Endodermal cell (in vitro differentiated cells): ENCODE results near the gene NPSR1. TPM values are rescaled to one million over a fixed set of nuclear protein-coding genes. Genes with fewer than 3 reads are reported as not detected.
"Not testable (repeated sequence)": the region's sequence is repeated elsewhere in the genome, so short reads cannot be mapped to it uniquely, and the experiment has no call there.

ENCODE experiments used
- DNase-seq: peaks from one replicate; pipeline ENCODE4 v3.0.0-alpha.2; 2017
- H3K27ac ChIP-seq: 2 replicates; pipeline ENCODE4 v1.5.1; 2013; ENCODE audit warnings: mild to moderate bottlenecking, low read depth, low read length, moderate library complexity
- H3K27me3 ChIP-seq: 2 replicates; pipeline ENCODE4 v1.6.1; 2013; ENCODE audit warnings: mild to moderate bottlenecking, low read length, moderate library complexity; ENCODE audit not compliant: insufficient read depth, control insufficient read depth, poor library complexity, severe bottlenecking
- H3K36me3 ChIP-seq: 2 replicates; pipeline ENCODE4 v1.7.0; 2013; ENCODE audit warnings: mild to moderate bottlenecking, low read length, moderate library complexity; ENCODE audit not compliant: control insufficient read depth, insufficient read depth
- H3K4me1 ChIP-seq: one replicate; pipeline ENCODE4 v1.7.0; 2013; ENCODE audit warnings: low read length; ENCODE audit not compliant: control insufficient read depth, insufficient read depth
- H3K4me3 ChIP-seq: 2 replicates; pipeline ENCODE4 v1.5.1; 2013; ENCODE audit warnings: mild to moderate bottlenecking, low read length, moderate library complexity
- H3K9ac ChIP-seq: 2 replicates; pipeline ENCODE4 v1.6.1; 2013; ENCODE audit warnings: mild to moderate bottlenecking, low read length, moderate library complexity; ENCODE audit not compliant: poor library complexity, severe bottlenecking; ENCODE audit errors: extremely low read depth
- H3K9me3 ChIP-seq: 2 replicates; pipeline ENCODE4 v1.6.1; 2013; ENCODE audit warnings: mild to moderate bottlenecking, low read length, moderate library complexity; ENCODE audit not compliant: control insufficient read depth
- H3K27ac Mint-ChIP-seq: 2 replicates; pipeline ENCODE4 v1.8.0; 2020; ENCODE audit warnings: mixed read lengths
- H3K27me3 Mint-ChIP-seq: 2 replicates; pipeline ENCODE4 v1.8.0; 2021; ENCODE audit warnings: mild to moderate bottlenecking, mixed read lengths; ENCODE audit not compliant: insufficient read depth
- H3K36me3 Mint-ChIP-seq: 2 replicates; pipeline ENCODE4 v1.8.0; 2020; ENCODE audit warnings: low read depth, mixed read lengths
- H3K4me1 Mint-ChIP-seq: 2 replicates; pipeline ENCODE4 v1.8.0; 2020; ENCODE audit warnings: mixed read lengths
- H3K4me3 Mint-ChIP-seq: 2 replicates; pipeline ENCODE4 v1.8.0; 2020; ENCODE audit warnings: mild to moderate bottlenecking, moderate library complexity, mixed read lengths
- H3K9me3 Mint-ChIP-seq: 2 replicates; pipeline ENCODE4 v1.8.0; 2020; ENCODE audit warnings: mild to moderate bottlenecking, mixed read lengths
- CTCF ChIP-seq: fragments of 200-600 bp; sonication (generic); conservative IDR thresholded peaks from 2 replicates; pipeline ENCODE4 v1.5.0; 2021; ENCODE audit warnings: antibody characterized with exemption, mild to moderate bottlenecking
- WGBS, 2 experiments: methylation state at CpG; one replicate each; pipeline versions ENCODE4 v1.1.5 to v1.1.7; 2013; ENCODE audit warnings: missing lambda C conversion rate in 2 of 2, mixed read lengths in 1 of 2; ENCODE audit not compliant: insufficient coverage in 1 of 2, insufficient read length in 1 of 2; 5-methylcytosine and 5-hydroxymethylcytosine counted together
- total RNA-seq, 2 donors: library from RNA; stranded (reverse); fragmentation: NEBNext Ultra II Directional in 1 of 2; extraction: Animal tissue kit (Norgen Biotek cat#: 25700) in 1 of 2; gene quantifications; 2 replicates in 1 of 2; 3 replicates in 1 of 2; pipeline ENCODE4 v1.2.1, GENCODE V29; 2021

The NPSR1 gene
- total RNA-seq, 2 donors from 2014 or later = not detected

GRCh38 chr7:34850681-34851080 lies 192.7 kb downstream of the NPSR1 start:
- Histone ChIP-seq H3K9me3 (no peaks in the 10 kb centered on the region), H3K9ac (no peak overlapping the region), H3K36me3 (no peaks in the 10 kb centered on the region), H3K27me3 (no peaks in the 10 kb centered on the region), H3K4me1 (no peaks in the 10 kb centered on the region), H3K27ac (no peak overlapping the region), H3K4me3 (no peak overlapping the region)
- TF ChIP-seq CTCF = no peak
- no peak overlapping the region for H3K4me3 Mint-ChIP-seq
- no peak for DNase-seq
- H3K27ac Mint-ChIP-seq = no peak overlapping the region
- H3K27me3 Mint-ChIP-seq = no peaks in the 10 kb centered on the region
- H3K36me3 Mint-ChIP-seq = no peaks in the 10 kb centered on the region
- H3K4me1 Mint-ChIP-seq = peaks cover 9% of the 10 kb centered on the region
- H3K9me3 Mint-ChIP-seq = no peaks in the 10 kb centered on the region
- WGBS, 2 experiments = 86 to 88% methylated on average over 6 to 8 of the region's 8 CpGs

- Histone ChIP-seq H3K27ac (no peak overlapping the region), H3K4me3 (no peak overlapping the region), H3K9me3 (no peaks in the 10 kb centered on the region), H3K27me3 (no peaks in the 10 kb centered on the region), H3K4me1 (no peaks in the 10 kb centered on the region), H3K9ac (no peak overlapping the region), H3K36me3 (no peaks in the 10 kb centered on the region)
- Mint-ChIP-seq H3K27ac (no peak overlapping the region), H3K4me1 (peaks cover 5% of the 10 kb centered on the region), H3K27me3 (no peaks in the 10 kb centered on the region), H3K9me3 (no peaks in the 10 kb centered on the region), H3K36me3 (no peaks in the 10 kb centered on the region), H3K4me3 (no peak overlapping the region)
- DNase-seq = no peak
- WGBS, 2 experiments = 87 to 93% methylated on average over 1 to 2 of the region's 2 CpGs
- TF ChIP-seq CTCF = no peak
These were observed 193.4 kb downstream of the NPSR1 start for GRCh38 chr7:34851431-34851830.

- H3K36me3 Mint-ChIP-seq, DNase-seq, H3K4me1 ChIP-seq, H3K4me3 Mint-ChIP-seq, H3K4me1 Mint-ChIP-seq, H3K27me3 ChIP-seq, H3K27ac Mint-ChIP-seq, H3K9ac ChIP-seq, H3K9me3 ChIP-seq, H3K27ac ChIP-seq, H3K36me3 ChIP-seq, H3K27me3 Mint-ChIP-seq, H3K4me3 ChIP-seq: not testable (repeated sequence)
- WGBS, 2 experiments = 80 to 84% methylated on average over 1 to 2 of the region's 2 CpGs
- H3K9me3 Mint-ChIP-seq = peaks cover 18% of the 10 kb centered on the region
These were observed 200.4 kb downstream of the NPSR1 start for GRCh38 chr7:34858444-34858843.

GRCh38 chr7:34859281-34859680 lies 201.3 kb downstream of the NPSR1 start:
- H3K36me3 Mint-ChIP-seq, H3K4me3 ChIP-seq, H3K36me3 ChIP-seq, H3K27me3 ChIP-seq, H3K4me1 Mint-ChIP-seq, H3K4me1 ChIP-seq, DNase-seq, H3K9me3 ChIP-seq, H3K27ac ChIP-seq, H3K9ac ChIP-seq, H3K4me3 Mint-ChIP-seq, H3K27me3 Mint-ChIP-seq, H3K27ac Mint-ChIP-seq: not testable (repeated sequence)
- peaks cover 18% of the 10 kb centered on the region for H3K9me3 Mint-ChIP-seq
- 96% methylated on average over 1 of the region's 1 CpG; no CpG with 5 or more reads in 1 of the 2 experiments for WGBS, 2 experiments

- not testable (repeated sequence) for H3K27me3 Mint-ChIP-seq, H3K4me1 ChIP-seq, H3K36me3 Mint-ChIP-seq, H3K9me3 Mint-ChIP-seq, H3K36me3 ChIP-seq, H3K27ac Mint-ChIP-seq, H3K9ac ChIP-seq, H3K4me1 Mint-ChIP-seq, DNase-seq, H3K9me3 ChIP-seq, H3K27ac ChIP-seq, H3K4me3 ChIP-seq, H3K27me3 ChIP-seq, H3K4me3 Mint-ChIP-seq
- WGBS, 2 experiments = 97 to 100% methylated on average over 2 to 3 of the region's 5 CpGs
These were observed 208.2 kb downstream of the NPSR1 start for GRCh38 chr7:34866222-34866621.

- 93 to 96% methylated on average over 2 to 3 of the region's 3 CpGs for WGBS, 2 experiments
- not testable (repeated sequence) for H3K27ac ChIP-seq, H3K27me3 Mint-ChIP-seq, H3K9me3 ChIP-seq, H3K27ac Mint-ChIP-seq, H3K36me3 Mint-ChIP-seq, H3K4me1 ChIP-seq, H3K27me3 ChIP-seq, DNase-seq, H3K4me3 Mint-ChIP-seq, H3K36me3 ChIP-seq, H3K4me1 Mint-ChIP-seq, H3K9me3 Mint-ChIP-seq, H3K9ac ChIP-seq, H3K4me3 ChIP-seq
These were observed 209.3 kb downstream of the NPSR1 start for GRCh38 chr7:34867341-34867740.
